Stimulated activated CD4-positive, alpha-beta T cell treated with anti-CD3 and anti-CD28 coated beads, Interleukin-4, amount 100 ng/mL, for 48 hours (primary cell): ENCODE measurements around the gene CAMK2A.

ENCODE experiments used
- DNase-seq, 2 donors: peaks; one replicate each; pipeline ENCODE4 v3.0.0-alpha.2; 2020; ENCODE audit warnings: low read depth in 2 of 2

CAMK2A gene

DNA sequence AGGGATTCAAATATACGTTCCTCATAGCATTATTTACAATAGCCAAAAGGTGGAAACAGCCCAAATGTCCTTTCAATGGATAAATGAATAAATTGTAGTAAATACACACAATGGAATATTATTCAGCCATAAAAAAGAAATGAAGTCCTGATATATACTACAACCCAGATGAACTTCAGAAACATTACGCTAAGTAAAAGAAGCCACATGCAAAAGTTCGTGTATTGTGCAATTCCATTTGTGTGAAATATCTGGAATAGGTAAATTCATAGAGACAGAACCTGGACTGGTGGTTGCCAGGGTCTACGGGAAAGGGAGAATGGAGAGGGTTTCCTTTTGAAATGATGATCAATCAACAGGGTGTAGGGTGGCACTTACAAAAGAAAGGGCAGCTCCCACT lies 25.7 kb upstream of the CAMK2A start:
- no peak for DNase-seq

DNA sequence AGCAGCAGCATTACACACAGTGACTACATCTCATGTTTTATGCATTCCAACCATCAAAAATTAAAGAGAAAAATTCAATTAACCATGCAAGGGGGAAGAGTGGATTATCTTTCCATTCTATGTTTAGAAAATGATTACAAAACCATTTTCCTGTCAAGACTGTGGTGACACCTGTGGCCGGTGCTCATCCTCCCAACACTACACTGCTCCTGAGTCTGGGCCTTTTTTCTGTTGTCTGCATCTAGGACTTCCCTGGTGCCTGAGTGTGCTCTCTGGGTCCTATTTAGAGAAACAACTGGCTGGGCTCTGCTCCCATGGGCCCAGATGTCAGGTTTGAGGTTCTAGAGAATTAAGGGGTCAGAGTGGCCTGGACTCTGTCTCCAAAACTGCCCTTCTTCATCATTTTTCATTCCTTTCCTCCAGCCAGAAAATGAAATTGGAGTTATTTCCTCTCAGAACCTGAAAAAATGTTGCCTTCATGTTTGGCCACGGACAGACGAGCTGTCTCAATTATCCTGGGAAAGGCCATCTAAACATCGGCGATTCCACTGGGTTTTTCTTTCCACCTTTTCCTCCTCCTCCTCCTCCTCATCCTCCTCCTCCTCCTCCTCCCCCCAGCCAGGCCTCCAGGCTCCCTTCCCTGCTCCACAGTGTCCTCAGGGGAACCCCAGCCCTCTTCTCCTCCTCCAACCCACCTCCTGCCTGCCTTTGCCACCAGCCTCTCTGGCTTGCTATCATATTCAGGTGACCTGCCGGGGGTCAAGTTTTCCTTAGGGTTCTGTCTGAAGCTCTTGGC lies 24.5 kb upstream of the CAMK2A start:
- no peak for DNase-seq

DNA sequence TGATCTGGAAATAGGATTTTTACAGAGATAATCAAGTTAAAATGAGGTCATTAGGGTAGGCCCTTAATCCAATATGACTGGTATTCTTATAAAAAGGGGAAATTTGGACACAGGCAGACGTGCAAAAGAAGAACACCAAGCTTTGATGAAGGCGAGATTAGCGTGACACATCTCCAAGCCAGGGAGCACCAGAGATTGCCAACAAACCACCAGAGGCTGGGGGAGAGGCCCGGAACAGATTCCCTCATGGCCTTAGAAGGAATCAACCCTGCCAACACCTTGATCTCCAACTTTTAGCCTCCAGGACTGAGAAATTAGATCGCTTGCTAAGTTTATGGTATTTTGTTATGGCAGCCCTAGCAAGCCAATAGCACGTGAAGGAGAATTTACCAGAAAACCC lies 23.9 kb upstream of the CAMK2A start:
- DNase-seq = no peak

DNA sequence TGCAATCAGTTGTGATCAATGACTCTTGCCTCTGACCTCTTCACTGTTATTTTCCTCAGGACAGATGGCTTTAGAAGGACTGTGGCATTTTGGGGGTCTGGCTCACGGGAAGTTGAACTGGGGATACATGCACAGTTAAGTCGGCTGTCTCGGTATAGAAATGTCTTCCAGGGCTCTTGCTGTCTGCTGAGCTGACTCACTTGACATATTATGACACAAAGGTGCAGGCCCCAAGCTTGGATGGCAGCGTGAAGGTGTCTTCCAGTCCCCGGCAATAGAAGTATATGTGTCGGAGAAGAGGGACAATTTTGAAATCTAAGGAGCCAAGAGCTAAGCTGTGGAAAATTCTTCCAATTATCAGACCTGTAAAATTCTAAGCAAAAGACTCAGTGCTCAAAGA lies 22.9 kb upstream of the CAMK2A start:
- no peak for DNase-seq

DNA sequence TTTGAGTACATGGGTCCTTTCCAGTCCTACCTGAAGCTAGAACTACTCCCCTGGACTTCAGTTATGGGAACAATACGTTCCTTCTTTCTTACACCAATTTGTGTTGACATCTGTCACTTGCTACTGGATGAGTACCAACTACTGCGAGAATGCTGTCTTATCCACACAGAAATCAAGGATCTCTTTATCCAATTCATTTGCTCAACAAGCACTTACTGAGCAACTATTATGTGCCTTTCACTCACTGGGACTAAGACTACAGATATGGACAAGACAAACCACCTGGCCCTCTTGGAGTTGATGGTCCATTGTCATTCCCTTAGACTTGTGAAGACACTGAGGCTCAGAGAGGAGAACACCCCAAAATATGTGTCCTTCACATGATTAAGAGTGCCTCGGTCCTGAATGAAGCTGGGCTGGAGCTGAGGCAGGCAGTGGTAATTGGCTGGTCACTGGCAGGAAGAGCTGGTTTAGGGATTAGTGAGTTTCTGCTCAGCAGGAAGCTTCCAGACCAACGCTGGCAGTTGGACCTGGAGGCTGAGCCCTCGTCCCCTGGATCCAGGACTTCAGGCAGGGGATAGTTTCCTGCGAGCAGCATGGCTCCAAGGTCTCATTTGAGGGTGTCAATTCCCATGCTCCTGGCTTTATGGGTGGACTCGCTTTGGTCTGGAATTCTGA lies 21.6 kb upstream of the CAMK2A start:
- no peak for DNase-seq

DNA sequence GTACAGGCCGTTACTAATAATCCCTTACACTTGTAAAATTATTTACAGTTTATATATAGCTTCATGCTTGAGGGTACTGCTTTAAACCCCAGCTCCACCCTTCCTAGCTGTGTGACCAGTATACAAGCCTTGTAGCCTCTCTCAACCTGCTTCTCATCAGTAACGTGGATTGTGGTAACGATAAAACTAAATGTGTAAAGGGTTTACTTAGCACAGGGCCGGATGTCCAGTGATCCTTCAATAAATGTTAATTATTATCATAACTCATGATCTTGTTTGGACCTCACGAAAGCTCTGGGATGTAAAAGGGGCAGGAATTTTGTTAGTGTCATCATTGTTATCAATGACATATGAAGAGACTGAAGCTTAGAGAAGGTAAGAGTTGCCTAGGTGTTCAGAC lies 20.7 kb upstream of the CAMK2A start:
- DNase-seq = no peak

DNA sequence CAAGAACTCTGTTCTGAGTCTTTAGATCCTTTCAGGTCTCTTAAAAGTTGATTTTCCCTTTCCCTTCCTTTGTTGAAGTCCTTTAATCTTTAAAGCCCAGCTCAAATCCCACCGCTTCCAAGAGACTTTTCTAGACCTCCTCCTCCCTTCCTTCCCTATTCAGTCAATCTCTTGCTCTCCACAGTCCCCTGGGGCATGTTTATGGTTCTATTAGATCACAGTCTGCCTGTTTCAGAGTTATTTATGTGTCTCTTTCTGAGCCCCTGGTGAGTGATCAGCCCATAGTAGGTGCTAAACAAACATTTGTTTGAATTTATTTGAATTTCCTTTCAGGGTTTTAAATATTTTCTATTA lies 20.3 kb upstream of the CAMK2A start:
- DNase-seq = no peak

DNA sequence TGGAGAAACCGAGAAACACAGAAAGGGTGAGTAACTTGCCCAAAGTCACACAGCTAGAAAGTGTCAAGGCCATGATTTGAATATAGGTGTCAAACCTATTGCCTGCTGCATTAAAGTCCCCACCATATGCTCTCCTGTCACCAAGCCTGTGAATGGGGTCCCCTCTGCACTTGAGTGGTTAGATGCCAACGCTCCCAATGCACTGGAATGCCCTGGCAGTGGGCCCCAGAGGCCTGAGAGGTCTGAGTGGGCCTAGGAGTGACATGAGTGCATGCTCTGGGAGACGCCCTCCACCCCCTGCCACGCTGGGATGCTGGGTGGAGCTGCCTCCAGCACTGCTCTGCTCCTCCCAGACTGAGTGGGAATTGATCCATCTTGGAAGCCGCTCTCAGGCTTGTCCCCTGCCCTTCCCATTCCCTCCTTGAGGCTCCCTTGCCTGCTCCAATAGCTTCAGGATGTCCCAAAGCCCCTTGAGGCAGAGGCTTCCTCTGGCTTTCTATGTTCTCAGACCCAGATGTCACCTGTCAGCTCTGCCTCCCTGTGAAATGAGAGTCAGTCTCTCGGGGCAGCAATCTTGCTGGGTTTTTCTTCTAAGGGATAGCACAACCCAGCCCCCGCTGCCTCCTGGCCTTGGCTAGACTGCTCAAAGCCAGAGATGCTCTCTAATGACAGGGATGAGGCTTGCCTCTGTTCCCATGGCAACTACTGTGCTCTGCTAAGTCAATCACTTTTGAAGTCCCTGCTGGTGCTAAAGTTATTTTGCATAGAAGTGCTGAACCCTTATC lies 19.7 kb upstream of the CAMK2A start:
- DNase-seq = no peak

DNA sequence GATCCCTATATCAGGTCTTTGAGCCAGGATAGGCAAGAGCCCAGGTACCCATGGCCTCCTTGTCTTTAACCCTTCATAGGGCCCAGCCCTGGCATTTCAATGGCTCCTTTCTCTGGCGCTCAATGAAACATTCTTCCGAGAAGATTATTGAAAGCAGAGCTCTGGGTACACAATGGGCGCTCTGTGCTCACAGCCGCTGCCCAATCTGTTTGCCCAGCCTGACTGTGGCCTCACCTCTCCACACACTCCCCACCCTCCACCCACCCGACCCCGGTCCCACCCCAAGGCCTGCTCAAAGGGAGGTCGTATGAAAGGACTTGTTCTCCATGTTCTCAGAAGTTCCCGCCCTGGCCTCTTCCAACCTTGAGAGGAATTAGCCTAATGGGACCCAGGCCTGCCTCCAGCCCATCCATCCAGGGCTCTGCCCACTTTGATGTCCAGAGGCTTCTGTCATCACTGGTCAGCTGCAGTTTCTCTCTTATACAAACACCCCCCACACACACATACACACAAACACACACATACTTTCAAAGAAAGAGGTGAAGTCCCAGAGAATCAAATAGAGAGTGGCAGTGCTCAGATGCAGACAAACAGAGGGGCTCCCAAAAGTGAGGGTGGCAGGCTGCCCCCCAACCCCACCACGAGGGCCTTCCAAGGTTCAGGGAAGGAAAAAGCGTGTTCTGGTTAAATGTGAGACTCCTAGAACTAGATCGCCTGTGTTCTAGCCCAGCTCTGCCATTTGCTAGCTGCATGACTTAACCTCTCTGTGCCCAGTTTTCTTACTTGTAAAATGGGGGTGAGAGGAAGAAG lies 18.2 kb upstream of the CAMK2A start:
- no peak for DNase-seq

DNA sequence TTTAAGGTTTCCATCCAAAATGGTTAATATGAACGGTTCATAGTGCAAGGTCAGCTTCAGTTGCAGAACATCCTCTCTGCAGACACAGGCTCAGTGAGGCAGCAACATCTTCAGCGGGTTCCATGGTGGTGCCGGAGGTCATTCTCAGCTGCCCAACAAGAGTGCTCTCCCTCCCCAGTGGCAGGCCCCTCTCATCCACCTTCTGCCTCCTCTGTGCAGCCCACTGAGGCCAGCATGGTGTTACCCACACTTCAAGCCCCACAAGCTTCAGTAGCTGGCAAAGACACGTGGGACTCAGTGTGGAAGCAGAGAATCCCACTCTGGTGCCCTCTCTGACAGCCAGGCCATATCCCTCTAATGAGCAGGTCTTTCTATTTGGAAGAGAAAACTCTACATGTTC lies 17.2 kb upstream of the CAMK2A start:
- DNase-seq = no peak

DNA sequence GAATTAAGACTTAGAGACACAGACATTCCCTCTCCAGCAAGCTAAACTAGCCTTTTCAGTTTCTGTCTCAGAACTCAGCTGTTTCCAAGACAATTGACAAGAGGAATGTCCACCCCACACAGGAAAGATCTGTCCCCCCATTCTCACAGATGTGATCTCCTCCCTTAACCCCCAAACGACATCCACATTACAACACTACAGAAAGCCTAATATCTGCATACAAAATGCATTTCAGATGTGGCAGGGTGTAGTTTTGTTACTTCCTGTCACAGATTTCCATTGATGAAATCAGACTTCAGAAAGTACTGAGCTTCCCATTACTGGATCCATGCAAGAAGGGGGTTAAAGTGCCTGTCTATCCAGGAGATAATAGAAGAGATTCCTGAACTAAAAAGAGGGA lies 16.0 kb upstream of the CAMK2A start:
- DNase-seq = no peak

DNA sequence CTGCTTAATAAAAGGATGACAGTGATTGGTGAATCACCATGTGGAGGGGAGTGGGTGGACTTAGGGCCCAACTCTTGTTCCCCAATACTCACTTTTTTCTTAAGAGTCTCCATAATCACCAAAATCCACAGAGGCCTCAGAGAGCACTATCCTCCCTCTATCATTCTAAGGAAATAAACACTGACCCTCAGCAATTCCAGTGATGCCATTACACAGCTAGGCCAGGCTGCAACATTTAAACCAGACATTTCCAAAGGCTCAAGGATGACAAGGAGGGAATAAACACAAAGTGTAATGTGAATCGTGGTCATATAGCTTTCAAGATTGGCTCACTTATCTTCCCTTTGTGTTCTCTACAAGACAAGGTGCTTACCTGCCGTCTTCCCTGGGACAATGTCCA lies 15.5 kb upstream of the CAMK2A start:
- no peak for DNase-seq

DNA sequence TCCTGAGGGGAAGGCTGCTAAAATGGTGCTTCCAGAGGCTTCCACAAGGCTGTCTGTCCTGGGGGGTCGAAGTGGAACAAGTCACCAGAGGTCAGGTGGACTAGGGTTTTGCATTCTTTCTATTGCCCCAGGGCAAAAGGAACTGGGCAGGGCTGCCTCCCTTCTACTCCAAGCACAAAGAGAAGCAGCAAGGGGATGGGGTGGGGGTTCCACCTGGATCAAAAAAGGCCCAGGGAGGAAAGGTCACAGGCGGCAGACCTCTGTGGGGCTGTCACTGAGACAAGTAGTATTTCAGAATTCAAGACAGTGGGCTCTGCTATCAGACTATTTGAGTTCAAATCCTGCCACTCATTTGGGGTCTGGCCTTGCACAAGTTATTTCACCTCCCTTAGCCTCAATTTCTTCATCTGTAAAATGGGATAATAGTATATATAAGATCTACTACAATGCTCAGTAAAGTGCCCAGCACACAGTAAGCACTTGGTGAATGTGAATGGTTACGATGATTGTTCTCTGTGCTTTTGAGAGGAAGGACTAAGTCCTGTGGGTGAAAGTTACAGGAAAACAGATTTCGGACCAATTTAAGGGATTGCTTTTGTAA lies 15.0 kb upstream of the CAMK2A start:
- no peak for DNase-seq

DNA sequence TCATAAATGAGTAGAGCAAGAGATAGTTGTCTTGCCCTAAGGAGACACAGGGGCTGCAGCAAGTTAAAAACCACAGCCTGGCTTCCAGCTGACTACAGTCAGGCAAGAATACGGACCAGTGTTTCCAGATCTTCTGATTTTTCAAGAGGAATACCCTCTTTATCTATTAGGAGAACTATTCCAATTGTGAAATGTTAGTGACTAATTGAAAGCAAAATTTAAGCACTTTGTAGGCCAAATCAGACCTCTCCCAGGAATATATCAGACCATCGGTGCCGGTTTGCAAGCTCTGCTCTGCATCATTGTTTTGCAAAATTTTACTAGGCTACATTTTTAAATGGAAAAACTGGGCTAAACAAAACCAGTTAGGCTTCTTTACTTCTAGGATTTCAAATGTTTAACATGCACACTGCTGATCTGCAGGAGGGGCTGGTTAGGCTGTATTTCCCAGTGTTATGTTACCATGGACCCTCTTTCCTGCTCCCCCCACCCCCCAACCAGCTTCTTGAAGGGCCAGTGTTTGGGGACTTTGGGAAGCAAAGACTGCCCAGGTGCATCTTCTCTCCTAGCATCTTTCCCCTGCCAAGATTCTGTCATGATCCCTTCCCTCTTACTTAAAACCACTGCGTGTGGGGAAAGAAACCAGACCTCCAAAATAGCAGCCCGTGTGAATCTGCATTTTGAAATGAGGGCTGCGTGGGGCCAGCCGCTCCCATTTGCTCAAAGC lies 14.2 kb upstream of the CAMK2A start:
- no peak for DNase-seq

DNA sequence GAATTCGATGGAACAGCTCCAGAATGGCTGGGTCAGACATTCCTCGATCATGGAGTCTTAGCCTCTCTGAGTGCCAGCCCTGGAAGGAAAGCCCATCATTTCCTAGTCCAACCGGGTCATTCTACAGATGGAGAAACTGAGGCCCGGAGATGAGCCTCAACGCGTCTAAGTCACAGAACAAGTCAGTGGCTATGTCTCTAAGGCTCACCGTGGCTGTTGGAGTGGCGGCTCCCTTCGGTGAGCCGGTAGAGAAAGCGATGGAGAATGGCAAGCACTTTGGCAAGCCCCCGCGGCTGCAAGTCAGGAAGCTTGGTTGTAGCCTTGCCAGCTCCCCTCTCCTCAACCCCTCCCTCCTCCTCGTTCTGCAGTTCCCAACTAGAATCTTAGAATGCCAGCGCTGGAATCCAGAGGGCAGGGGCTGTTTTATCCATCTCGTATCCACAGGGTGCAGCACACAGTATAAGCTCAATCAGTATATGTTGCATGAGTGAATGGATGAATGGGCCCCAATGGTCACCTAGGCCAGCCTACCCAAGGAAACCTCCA lies 13.6 kb upstream of the CAMK2A start:
- no peak for DNase-seq

DNA sequence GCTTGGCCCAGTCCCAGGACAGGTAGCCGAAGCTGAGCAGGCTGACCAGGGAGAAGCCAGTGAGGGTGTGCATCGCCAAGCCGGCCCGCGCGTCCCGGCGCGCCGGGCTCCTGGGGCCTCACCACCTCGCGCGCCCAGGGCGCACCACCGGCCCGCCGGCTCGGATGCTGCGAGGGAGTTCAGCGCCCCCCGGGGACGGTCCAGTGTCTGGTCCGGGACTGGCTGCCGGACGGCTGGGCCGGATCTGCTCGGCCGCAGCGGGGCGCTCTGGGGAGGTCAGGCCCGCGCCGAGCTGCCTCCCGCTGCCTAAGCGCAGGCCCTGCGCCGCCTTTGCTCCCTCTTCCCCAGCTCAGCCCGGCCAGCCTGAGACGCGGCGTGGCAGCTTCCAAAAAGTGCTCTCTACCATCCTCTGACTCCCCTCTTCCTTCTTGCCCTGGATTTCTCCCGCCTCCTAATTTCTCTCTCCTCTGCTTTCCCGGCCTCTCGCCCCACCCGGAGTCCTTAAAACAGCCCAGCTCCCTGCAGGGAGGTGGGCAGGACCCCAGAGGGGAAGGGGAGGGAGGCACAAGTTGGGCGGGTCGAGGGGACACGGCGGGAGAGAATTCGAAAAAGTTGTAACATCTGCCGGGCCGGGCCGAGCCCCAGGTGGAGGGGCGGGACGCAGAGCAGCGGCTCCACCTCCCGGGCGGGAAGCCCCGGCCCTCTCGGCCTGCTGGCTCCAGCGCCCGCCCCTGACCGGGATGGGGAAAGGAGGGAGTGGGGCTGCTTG lies 12.9 kb upstream of the CAMK2A start, which contains the start of gene ARSI:
Gene ARSI, minus strand, starts transcription at position 605 of the 769 bp plus-strand sequence. Its CDS starts 532 bp downstream, at position 73.
- DNase-seq = no peak

DNA sequence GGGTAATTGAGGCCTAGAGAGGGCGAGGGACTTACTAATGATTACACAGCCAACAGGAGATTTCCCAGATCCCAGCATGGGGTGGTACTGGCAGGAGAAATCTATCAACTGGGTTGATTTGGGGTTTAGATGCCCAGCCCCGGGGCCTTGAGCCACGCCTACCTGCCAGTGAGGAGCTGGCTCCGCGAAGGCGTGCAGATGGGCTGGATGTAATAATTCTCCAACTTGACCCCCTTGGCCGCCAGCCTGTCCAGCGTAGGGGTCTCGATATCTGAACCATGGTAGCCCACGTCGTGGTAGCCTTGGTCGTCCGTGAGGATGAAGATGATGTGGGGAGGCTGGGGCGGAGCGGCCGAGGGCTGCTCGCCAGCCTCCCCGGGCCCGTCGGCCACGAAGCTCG lies 12.3 kb upstream of the CAMK2A start:
- no peak for DNase-seq

DNA sequence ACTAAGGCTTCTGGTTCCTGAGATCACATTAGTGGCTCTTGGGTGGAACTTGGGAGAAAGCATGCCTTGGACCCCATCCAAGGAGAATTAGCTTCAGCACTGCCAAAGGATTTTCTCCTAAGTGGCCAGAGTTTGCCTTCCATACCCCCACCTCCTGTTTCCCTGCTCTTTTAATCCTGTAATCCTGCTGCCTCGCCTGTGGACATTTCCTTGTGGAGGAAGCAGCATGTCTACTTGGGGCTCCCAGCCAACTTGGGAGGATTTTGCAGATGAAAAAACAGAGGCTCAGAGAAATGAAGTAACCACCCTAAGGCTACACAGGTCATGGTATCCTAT lies 11.6 kb upstream of the CAMK2A start:
- no peak for DNase-seq

DNA sequence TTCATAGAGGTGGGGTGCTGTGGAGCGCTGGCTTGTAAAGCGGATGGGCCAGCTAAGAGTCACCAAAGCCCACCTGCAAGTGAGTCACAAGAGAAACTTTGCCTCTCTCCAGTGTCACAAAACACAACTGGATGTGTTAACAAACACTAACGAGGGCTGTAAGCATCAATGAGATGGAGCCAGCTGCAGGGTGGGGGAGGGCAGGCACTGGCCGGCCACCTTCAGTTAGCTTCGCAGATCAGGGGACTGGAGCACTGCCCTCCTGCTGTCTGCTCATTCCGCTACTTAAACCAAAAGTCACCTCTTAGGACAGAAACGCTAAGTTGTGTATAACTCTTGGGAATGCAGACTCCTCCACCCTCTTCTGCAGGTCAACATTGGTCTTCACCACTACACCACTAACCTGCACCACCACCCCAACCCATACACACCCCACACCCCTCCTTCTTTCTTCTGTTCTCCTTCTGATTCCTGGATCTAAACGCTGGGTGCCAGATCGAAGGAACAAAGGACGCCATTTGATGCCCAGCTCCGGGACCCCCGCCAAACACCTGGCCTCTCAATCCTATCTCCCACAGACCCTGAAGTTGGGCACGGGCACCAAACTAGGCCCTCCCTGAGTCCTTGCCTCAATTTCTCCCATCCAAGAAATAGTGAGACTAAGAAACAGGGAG lies 11.1 kb upstream of the CAMK2A start:
- DNase-seq = no peak
